ENCODE data around the gene CBY1. TPM values are rescaled to one million over a fixed set of nuclear protein-coding genes. Genes with fewer than 3 reads are reported as not detected.

The CBY1 gene
- total and polyA plus RNA-seq, 2 donors (not counting 3 experiments of a cell fraction or from before 2014, with no cell fraction given), result 37.0 to 41.8 TPM

DNA sequence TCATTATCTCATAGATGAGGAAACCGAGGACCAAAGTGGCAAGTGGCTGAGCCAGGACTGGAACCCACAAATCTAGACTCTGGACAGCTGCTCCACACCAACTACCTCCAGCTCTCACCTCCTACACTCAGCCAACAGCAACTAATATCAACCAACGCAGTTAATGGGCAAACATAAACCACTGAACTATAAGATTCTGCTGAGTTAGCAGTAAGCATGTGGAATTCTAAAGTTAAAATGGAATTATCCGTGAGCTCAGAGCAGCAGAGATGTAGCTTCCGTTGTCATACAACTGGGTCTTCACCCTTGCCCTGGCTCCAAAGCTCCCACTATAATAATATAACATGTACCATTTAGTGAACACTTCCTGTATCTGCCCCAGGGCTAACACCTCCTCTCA is 27.3 kb upstream of the CBY1 start:
- no peaks in the 10 kb centered on the region for H4K20me1 ChIP-seq (replicated peaks; ENCODE audit: control insufficient read depth, extremely low read depth, insufficient read depth, low read length)
- FAIRE-seq (no peak), DNase-seq (ENCODE audit: low read depth, low spot score) (no peak)
- H3K27ac ChIP-seq (ENCODE audit: insufficient read depth, low read depth, low read length), result no peak overlapping the region
- intact Hi-C loops (cut with micrococcal nuclease), result no loop called here
- no peaks in the 10 kb centered on the region for H3K9me3 ChIP-seq (replicated peaks; ENCODE audit: control insufficient read depth, insufficient read depth, low read length)
- no peak overlapping the region for H3K9ac ChIP-seq (replicated peaks; ENCODE audit: extremely low read depth, insufficient read depth, low read length)
- no peak overlapping the region for H2AFZ ChIP-seq (ENCODE audit: low read depth, low read length)
- H3K27me3 ChIP-seq (ENCODE audit: control insufficient read depth in 2 of 2, insufficient read depth in 2 of 2, low read length in 2 of 2), result no peaks in the 10 kb centered on the region
- dilution Hi-C loops (cut with MboI; ENCODE audit: extremely low pct_ligation_motif_present, low sequenced_read_pairs), result no loop called here
- TF ChIP-seq FOS (IDR thresholded peaks at IDR 0.05; ENCODE audit: borderline replicate concordance, insufficient read depth, low read length) (no peak), JUN (IDR thresholded peaks at IDR 0.05; ENCODE audit: borderline replicate concordance, insufficient read depth, insufficient read length, low read depth) (no peak), POLR2AphosphoS5 (IDR thresholded peaks at IDR 0.05; ENCODE audit: insufficient read depth, low read depth, low read length) (no peak), EZH2 (IDR thresholded peaks at IDR 0.05; ENCODE audit: borderline replicate concordance, low read depth, low read length, severe bottlenecking) (no peak), POLR2A (IDR thresholded peaks at IDR 0.05; ENCODE audit: low read depth, low read length) (no peak), GATA2 (IDR thresholded peaks at IDR 0.05; ENCODE audit: insufficient read depth, insufficient read length, low read depth, low read length) (no peak), MYC (IDR thresholded peaks at IDR 0.05; ENCODE audit: low read depth, low read length) (no peak)
- no peaks in the 10 kb centered on the region for H3K36me3 ChIP-seq (ENCODE audit: control insufficient read depth in 2 of 2, extremely low read depth in 1 of 2, insufficient read depth in 2 of 2, low read length in 2 of 2)
- POLR2A ChIA-PET, result no interaction called here
- no peaks in the 10 kb centered on the region for H3K4me1 ChIP-seq (ENCODE audit: control insufficient read depth, extremely low read depth, insufficient read depth, low read length)
- H3K79me2 ChIP-seq (ENCODE audit: control insufficient read depth, insufficient read depth, low read length), result no peaks in the 10 kb centered on the region
- H3K4me2 ChIP-seq (ENCODE audit: insufficient read depth, low read length), result no peak overlapping the region
- CTCF ChIA-PET, result no interaction called here
- no peaks in the 10 kb centered on the region for H3K9me1 ChIP-seq (replicated peaks; ENCODE audit: control insufficient read depth, extremely low read depth, insufficient read depth, low read length)
- BruUV-seq (replicated peaks), result no TSS peak
- H3K4me3 ChIP-seq (replicated peaks in 1 of 3; ENCODE audit: insufficient read depth in 1 of 3, low read depth in 1 of 3, low read length in 3 of 3), result no peak overlapping the region

GRCh38 chr22:38631724-38632123 is 24.7 kb upstream of the CBY1 start:
- H4K20me1 ChIP-seq (replicated peaks; ENCODE audit: control insufficient read depth, extremely low read depth, insufficient read depth, low read length), result no peaks in the 10 kb centered on the region
- H2AFZ ChIP-seq (ENCODE audit: low read depth, low read length), result no peak overlapping the region
- H3K4me1 ChIP-seq (ENCODE audit: control insufficient read depth, extremely low read depth, insufficient read depth, low read length), result no peaks in the 10 kb centered on the region
- ChIA-PET CTCF (no interaction called here), POLR2A (no interaction called here)
- no peaks in the 10 kb centered on the region for H3K79me2 ChIP-seq (ENCODE audit: control insufficient read depth, insufficient read depth, low read length)
- no peak overlapping the region for H3K4me2 ChIP-seq (ENCODE audit: insufficient read depth, low read length)
- no peaks in the 10 kb centered on the region for H3K36me3 ChIP-seq (ENCODE audit: control insufficient read depth in 2 of 2, extremely low read depth in 1 of 2, insufficient read depth in 2 of 2, low read length in 2 of 2)
- TF ChIP-seq FOS (IDR thresholded peaks at IDR 0.05; ENCODE audit: borderline replicate concordance, insufficient read depth, low read length) (no peak), GATA2 (IDR thresholded peaks at IDR 0.05; ENCODE audit: insufficient read depth, insufficient read length, low read depth, low read length) (no peak), POLR2A (IDR thresholded peaks at IDR 0.05; ENCODE audit: low read depth, low read length) (no peak), POLR2AphosphoS5 (IDR thresholded peaks at IDR 0.05; ENCODE audit: insufficient read depth, low read depth, low read length) (no peak), EZH2 (IDR thresholded peaks at IDR 0.05; ENCODE audit: borderline replicate concordance, low read depth, low read length, severe bottlenecking) (no peak), JUN (IDR thresholded peaks at IDR 0.05; ENCODE audit: borderline replicate concordance, insufficient read depth, insufficient read length, low read depth) (no peak), MYC (IDR thresholded peaks at IDR 0.05; ENCODE audit: low read depth, low read length) (no peak)
- TF ChIP-seq, protein P1, sequence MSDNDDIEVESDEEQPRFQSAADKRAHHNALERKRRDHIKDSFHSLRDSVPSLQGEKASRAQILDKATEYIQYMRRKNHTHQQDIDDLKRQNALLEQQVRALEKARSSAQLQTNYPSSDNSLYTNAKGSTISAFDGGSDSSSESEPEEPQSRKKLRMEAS (IDR thresholded peaks at IDR 0.05; ENCODE audit: insufficient read depth, insufficient read length), result no peak
- TF ChIP-seq, protein P2, sequence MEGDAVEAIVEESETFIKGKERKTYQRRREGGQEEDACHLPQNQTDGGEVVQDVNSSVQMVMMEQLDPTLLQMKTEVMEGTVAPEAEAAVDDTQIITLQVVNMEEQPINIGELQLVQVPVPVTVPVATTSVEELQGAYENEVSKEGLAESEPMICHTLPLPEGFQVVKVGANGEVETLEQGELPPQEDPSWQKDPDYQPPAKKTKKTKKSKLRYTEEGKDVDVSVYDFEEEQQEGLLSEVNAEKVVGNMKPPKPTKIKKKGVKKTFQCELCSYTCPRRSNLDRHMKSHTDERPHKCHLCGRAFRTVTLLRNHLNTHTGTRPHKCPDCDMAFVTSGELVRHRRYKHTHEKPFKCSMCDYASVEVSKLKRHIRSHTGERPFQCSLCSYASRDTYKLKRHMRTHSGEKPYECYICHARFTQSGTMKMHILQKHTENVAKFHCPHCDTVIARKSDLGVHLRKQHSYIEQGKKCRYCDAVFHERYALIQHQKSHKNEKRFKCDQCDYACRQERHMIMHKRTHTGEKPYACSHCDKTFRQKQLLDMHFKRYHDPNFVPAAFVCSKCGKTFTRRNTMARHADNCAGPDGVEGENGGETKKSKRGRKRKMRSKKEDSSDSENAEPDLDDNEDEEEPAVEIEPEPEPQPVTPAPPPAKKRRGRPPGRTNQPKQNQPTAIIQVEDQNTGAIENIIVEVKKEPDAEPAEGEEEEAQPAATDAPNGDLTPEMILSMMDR (IDR thresholded peaks at IDR 0.05; ENCODE audit: extremely low read depth in 1 of 2, insufficient read depth in 1 of 2, low read depth in 1 of 2, low read length in 2 of 2), result no peak
- no peak for DNase-seq (ENCODE audit: low read depth, low spot score)
- H3K9ac ChIP-seq (replicated peaks; ENCODE audit: extremely low read depth, insufficient read depth, low read length), result no peak overlapping the region
- no peak overlapping the region for H3K4me3 ChIP-seq (replicated peaks in 1 of 3; ENCODE audit: insufficient read depth in 1 of 3, low read depth in 1 of 3, low read length in 3 of 3)
- H3K9me3 ChIP-seq (replicated peaks; ENCODE audit: control insufficient read depth, insufficient read depth, low read length), result no peaks in the 10 kb centered on the region
- no TSS peak for BruUV-seq (replicated peaks)
- H3K27ac ChIP-seq (ENCODE audit: insufficient read depth, low read depth, low read length), result no peak overlapping the region
- no peaks in the 10 kb centered on the region for H3K9me1 ChIP-seq (replicated peaks; ENCODE audit: control insufficient read depth, extremely low read depth, insufficient read depth, low read length)
- intact Hi-C loops (cut with micrococcal nuclease) (no loop called here), dilution Hi-C loops (cut with MboI; ENCODE audit: extremely low pct_ligation_motif_present, low sequenced_read_pairs) (no loop called here)
- FAIRE-seq, result no peak
- H3K27me3 ChIP-seq (ENCODE audit: control insufficient read depth in 2 of 2, insufficient read depth in 2 of 2, low read length in 2 of 2), result no peaks in the 10 kb centered on the region
